Measurements from ENCODE around the gene ZNF30.

GRCh38 chr19:34957830-34958751 is 31.4 kb downstream of the ZNF30 start:
- TF ChIP-seq CTCF (IDR thresholded peaks at IDR 0.05) (no peak), POLR2A (IDR thresholded peaks at IDR 0.05) (no peak)

Measured in uterus (tissue), 2 donors.